H9 (cell line): ENCODE results near the gene TXNRD1. TPM values are rescaled to one million over a fixed set of nuclear protein-coding genes. Genes with fewer than 3 reads are reported as not detected.

ENCODE experiments used
- DNase-seq: peaks from one replicate; pipeline ENCODE4 v3.0.0-alpha.2; 2017
- H2AFZ ChIP-seq: one replicate; pipeline ENCODE4 v1.6.1; 2013; ENCODE audit warnings: mild to moderate bottlenecking, low read length, control low read depth, moderate library complexity
- H2AK5ac ChIP-seq: 2 replicates; pipeline ENCODE4 v1.6.1; 2013; ENCODE audit warnings: low read length, control low read depth, mixed read lengths; ENCODE audit not compliant: insufficient read length
- H2BK120ac ChIP-seq: one replicate; pipeline ENCODE4 v1.6.1; 2013; ENCODE audit warnings: low read depth, mild to moderate bottlenecking, low read length, control low read depth, inconsistent platforms; ENCODE audit not compliant: poor library complexity, severe bottlenecking
- H2BK12ac ChIP-seq: 2 replicates; pipeline ENCODE4 v1.6.1; 2013; ENCODE audit warnings: low read length, control low read depth, mixed read lengths, low read depth; ENCODE audit not compliant: insufficient read length
- H2BK15ac ChIP-seq: 2 replicates; pipeline ENCODE4 v1.6.1; 2013; ENCODE audit warnings: low read depth, low read length, control low read depth
- H2BK20ac ChIP-seq: one replicate; pipeline ENCODE4 v1.6.1; 2013; ENCODE audit warnings: low read depth, mild to moderate bottlenecking, low read length, control low read depth, inconsistent platforms; ENCODE audit not compliant: poor library complexity, severe bottlenecking
- H2BK5ac ChIP-seq: 2 replicates; pipeline ENCODE4 v1.6.1; 2013; ENCODE audit warnings: low read length, control low read depth, mixed read lengths; ENCODE audit not compliant: insufficient read length
- H3K14ac ChIP-seq: 2 replicates; pipeline ENCODE4 v1.6.1; 2013; ENCODE audit warnings: low read length, control low read depth; ENCODE audit not compliant: insufficient read depth
- H3K18ac ChIP-seq: 2 replicates; pipeline ENCODE4 v1.6.1; 2013; ENCODE audit warnings: low read depth, mild to moderate bottlenecking, mixed read lengths, low read length, control low read depth; ENCODE audit not compliant: insufficient read length
- H3K23ac ChIP-seq: 2 replicates; pipeline ENCODE4 v1.6.1; 2013; ENCODE audit warnings: low read length, control low read depth, mixed read lengths, low read depth; ENCODE audit not compliant: insufficient read length
- H3K23me2 ChIP-seq: 2 replicates; pipeline ENCODE4 v1.6.1; 2013; ENCODE audit warnings: low read depth, mild to moderate bottlenecking, mixed read lengths, low read length, control low read depth; ENCODE audit not compliant: insufficient read length, poor library complexity, severe bottlenecking
- H3K27ac ChIP-seq: 2 replicates; pipeline ENCODE4 v1.5.1; 2013; ENCODE audit warnings: low read length, control low read depth, mixed read lengths, low read depth; ENCODE audit not compliant: insufficient read length
- H3K27me3 ChIP-seq: 2 replicates; pipeline ENCODE4 v1.6.1; 2013; ENCODE audit warnings: low read length, control low read depth, inconsistent platforms; ENCODE audit not compliant: insufficient read depth
- H3K4ac ChIP-seq: 2 replicates; pipeline ENCODE4 v1.6.1; 2013; ENCODE audit warnings: low read depth, mild to moderate bottlenecking, control low read depth, inconsistent platforms, low read length, moderate library complexity
- H3K4me1 ChIP-seq: 2 replicates; pipeline ENCODE4 v1.6.1; 2013; ENCODE audit warnings: low read length, control low read depth, inconsistent platforms; ENCODE audit not compliant: insufficient read depth
- H3K4me2 ChIP-seq: 2 replicates; pipeline ENCODE4 v1.6.1; 2013; ENCODE audit warnings: low read length, control low read depth, mixed read lengths; ENCODE audit not compliant: insufficient read length, insufficient read depth
- H3K56ac ChIP-seq: 2 replicates; pipeline ENCODE4 v1.6.1; 2013; ENCODE audit warnings: low read depth, mild to moderate bottlenecking, mixed read lengths, low read length, control low read depth; ENCODE audit not compliant: insufficient read length
- H3K79me1 ChIP-seq: 2 replicates; pipeline ENCODE4 v1.6.1; 2013; ENCODE audit warnings: low read depth, mild to moderate bottlenecking, moderate library complexity, low read length, control low read depth, inconsistent platforms; ENCODE audit not compliant: insufficient read depth, poor library complexity, severe bottlenecking
- H3K79me2 ChIP-seq: 2 replicates; pipeline ENCODE4 v1.6.1; 2013; ENCODE audit warnings: low read length, control low read depth, inconsistent platforms; ENCODE audit not compliant: insufficient read depth
- H3K9ac ChIP-seq: 2 replicates; pipeline ENCODE4 v1.6.1; 2013; ENCODE audit warnings: low read length, control low read depth, mixed read lengths; ENCODE audit not compliant: insufficient read length; ENCODE audit errors: extremely low read depth
- H3K9me3 ChIP-seq: one replicate; pipeline ENCODE4 v1.6.1; 2013; ENCODE audit warnings: low read depth, low read length, inconsistent platforms; ENCODE audit not compliant: control insufficient read depth
- H3T11ph ChIP-seq: one replicate; pipeline ENCODE4 v1.6.1; 2013; ENCODE audit warnings: mild to moderate bottlenecking, low read length, control low read depth, inconsistent platforms
- H4K20me1 ChIP-seq: one replicate; pipeline ENCODE4 v1.6.1; 2013; ENCODE audit not compliant: control insufficient read depth, insufficient read length, insufficient read depth
- H4K5ac ChIP-seq: 2 replicates; pipeline ENCODE4 v1.6.1; 2013; ENCODE audit warnings: low read depth, mild to moderate bottlenecking, mixed read lengths, low read length, control low read depth; ENCODE audit not compliant: insufficient read length
- H4K8ac ChIP-seq: replicated peaks from 2 replicates; pipeline ENCODE4 v1.6.1; 2013; ENCODE audit warnings: low read length, control low read depth, mixed read lengths, low read depth; ENCODE audit not compliant: insufficient read length
- H4K91ac ChIP-seq: 2 replicates; pipeline ENCODE4 v1.6.1; 2013; ENCODE audit warnings: low read depth, mild to moderate bottlenecking, moderate library complexity, mixed read lengths, low read length, control low read depth; ENCODE audit not compliant: insufficient read length
- H3K27ac Mint-ChIP-seq, 3 experiments: 2 replicates in 2 of 3; 3 replicates in 1 of 3; pipeline ENCODE4 v1.8.0; 2020 to 2021; ENCODE audit warnings: mixed read lengths in 3 of 3, mild to moderate bottlenecking in 1 of 3, moderate library complexity in 1 of 3
- H3K27me3 Mint-ChIP-seq: 2 replicates; pipeline ENCODE4 v1.8.0; 2021; ENCODE audit warnings: low read depth, mild to moderate bottlenecking, moderate library complexity, mixed read lengths
- H3K36me3 Mint-ChIP-seq, 3 experiments: 2 replicates in 2 of 3; 3 replicates in 1 of 3; pipeline ENCODE4 v1.8.0; 2020 to 2021; ENCODE audit warnings: low read depth in 3 of 3, mixed read lengths in 3 of 3; ENCODE audit not compliant: insufficient read depth in 1 of 3
- H3K4me1 Mint-ChIP-seq, 2 experiments: 2 replicates each; pipeline ENCODE4 v1.8.0; 2020; ENCODE audit warnings: mixed read lengths in 2 of 2
- H3K4me3 Mint-ChIP-seq, 2 experiments: 2 replicates in 1 of 2; 3 replicates in 1 of 2; pipeline ENCODE4 v1.8.0; 2020 to 2021; ENCODE audit warnings: mild to moderate bottlenecking in 2 of 2, mixed read lengths in 2 of 2, moderate library complexity in 1 of 2
- H3K9me3 Mint-ChIP-seq, 2 experiments: 2 replicates in 1 of 2; 3 replicates in 1 of 2; pipeline ENCODE4 v1.8.0; 2020; ENCODE audit warnings: mild to moderate bottlenecking in 2 of 2, mixed read lengths in 2 of 2, moderate library complexity in 1 of 2
- whole genome bisulfite sequencing: extraction: QIAGEN DNeasy Blood & Tissue Kit; methylation state at CpG from one replicate; pipeline ENCODE4 v1.1.7; 2013; ENCODE audit warnings: missing lambda C conversion rate, low lambda C conversion rate, mixed read lengths; ENCODE audit not compliant: insufficient read length; ENCODE audit errors: extremely low coverage; 5-methylcytosine and 5-hydroxymethylcytosine counted together
- total RNA-seq: library from RNA; stranded (reverse); gene quantifications from 2 replicates; pipeline ENCODE4 v1.2.1, GENCODE V29; 2021
- TF ChIP-seq, protein P1 (sequence below): fragments of 200-600 bp; sonication (generic); conservative IDR thresholded peaks from 3 replicates; pipeline ENCODE4 v1.8.0; 2021; ENCODE audit warnings: antibody characterized with exemption, mild to moderate bottlenecking

Gene TXNRD1
- total RNA-seq, 1 experiment from 2014 or later = 100 TPM

DNA sequence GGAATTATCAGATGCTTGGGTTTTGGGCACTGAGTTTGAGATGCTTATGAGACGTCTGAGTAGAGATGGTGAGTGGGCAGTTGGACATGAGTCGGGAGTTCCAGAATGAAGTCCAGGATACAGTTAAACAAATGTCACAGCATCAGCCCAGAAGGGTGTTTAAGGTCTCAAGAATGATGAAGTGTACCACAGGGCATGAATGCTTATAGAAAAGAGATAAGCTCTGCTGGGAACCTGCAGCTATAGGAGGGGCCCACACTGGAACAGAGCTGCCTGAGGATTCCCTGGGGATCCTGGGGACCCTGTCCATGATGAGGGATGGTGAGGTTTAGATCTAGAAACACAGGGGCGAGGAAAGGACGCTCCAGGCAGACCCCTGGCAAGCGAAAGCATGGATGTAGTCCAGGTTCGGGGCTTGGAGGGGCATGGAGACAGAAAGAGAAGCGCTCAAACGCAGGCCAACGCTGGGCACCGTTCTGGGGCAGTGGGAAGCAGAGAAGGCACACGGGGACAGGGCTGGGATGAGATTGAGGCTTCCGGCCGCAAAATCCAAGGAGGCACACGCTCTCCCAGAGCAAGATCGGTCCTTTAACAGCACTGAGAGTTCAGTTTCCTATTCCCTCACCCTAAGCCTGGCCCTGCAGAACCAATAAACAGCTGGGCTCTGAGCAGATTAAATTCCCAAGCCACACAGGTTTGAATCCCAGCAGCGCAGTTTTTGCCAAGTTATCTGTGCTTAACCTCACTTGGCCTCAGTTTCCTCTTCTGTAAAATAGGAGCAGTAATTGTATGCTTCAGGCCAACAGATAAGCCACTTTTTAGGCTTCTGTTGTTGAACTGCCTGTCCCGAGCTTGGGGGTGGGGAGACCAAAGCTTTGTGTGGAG, 140.9 kb downstream of the TXNRD1 start:
- no peaks in the 10 kb centered on the region for H3K23me2 ChIP-seq
- no peak overlapping the region for H3K4ac ChIP-seq
- H3K79me2 ChIP-seq = no peaks in the 10 kb centered on the region
- no peaks in the 10 kb centered on the region for H3K27me3 ChIP-seq
- no peak overlapping the region for H3K14ac ChIP-seq
- Mint-ChIP-seq H3K27me3 (no peaks in the 10 kb centered on the region; the same call in 1 of the 2 replicates), H3K27ac (peak overlapping the region in 2 of 3 experiments; percentile 2 to 40; a peak in 3 of 7 replicates), H3K36me3 (peaks cover 7 to 14% (median 10%) of the 10 kb centered on the region in 3 experiments), H3K9me3 (peaks cover 7 to 9% of the 10 kb centered on the region in 2 experiments; a peak in 4 of 5 replicates), H3K4me1 (peaks cover 7 to 8% of the 10 kb centered on the region in 2 experiments; a peak in 2 of 4 replicates), H3K4me3 (no peak overlapping the region)
- TF ChIP-seq, protein P1, sequence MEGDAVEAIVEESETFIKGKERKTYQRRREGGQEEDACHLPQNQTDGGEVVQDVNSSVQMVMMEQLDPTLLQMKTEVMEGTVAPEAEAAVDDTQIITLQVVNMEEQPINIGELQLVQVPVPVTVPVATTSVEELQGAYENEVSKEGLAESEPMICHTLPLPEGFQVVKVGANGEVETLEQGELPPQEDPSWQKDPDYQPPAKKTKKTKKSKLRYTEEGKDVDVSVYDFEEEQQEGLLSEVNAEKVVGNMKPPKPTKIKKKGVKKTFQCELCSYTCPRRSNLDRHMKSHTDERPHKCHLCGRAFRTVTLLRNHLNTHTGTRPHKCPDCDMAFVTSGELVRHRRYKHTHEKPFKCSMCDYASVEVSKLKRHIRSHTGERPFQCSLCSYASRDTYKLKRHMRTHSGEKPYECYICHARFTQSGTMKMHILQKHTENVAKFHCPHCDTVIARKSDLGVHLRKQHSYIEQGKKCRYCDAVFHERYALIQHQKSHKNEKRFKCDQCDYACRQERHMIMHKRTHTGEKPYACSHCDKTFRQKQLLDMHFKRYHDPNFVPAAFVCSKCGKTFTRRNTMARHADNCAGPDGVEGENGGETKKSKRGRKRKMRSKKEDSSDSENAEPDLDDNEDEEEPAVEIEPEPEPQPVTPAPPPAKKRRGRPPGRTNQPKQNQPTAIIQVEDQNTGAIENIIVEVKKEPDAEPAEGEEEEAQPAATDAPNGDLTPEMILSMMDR = no peak
- H2BK5ac ChIP-seq = no peak overlapping the region
- no peak overlapping the region for H3K4me2 ChIP-seq
- H3K9me3 ChIP-seq = no peaks in the 10 kb centered on the region
- no peak overlapping the region for H4K5ac ChIP-seq
- no peaks in the 10 kb centered on the region for H3K79me1 ChIP-seq
- no peak overlapping the region for H3K27ac ChIP-seq
- H2BK12ac ChIP-seq = no peak overlapping the region
- no peaks in the 10 kb centered on the region for H4K20me1 ChIP-seq
- no peak overlapping the region for H3K23ac ChIP-seq
- no peak overlapping the region for H3T11ph ChIP-seq
- no CpG with 5 or more reads among the region's 17 CpGs for WGBS
- peak; percentile 31 for DNase-seq
- no peak overlapping the region for H2AFZ ChIP-seq
- H2BK20ac ChIP-seq = no peak overlapping the region
- no peak overlapping the region for H2AK5ac ChIP-seq
- H3K56ac ChIP-seq = no peak overlapping the region
- no peak overlapping the region for H4K91ac ChIP-seq
- H2BK15ac ChIP-seq = no peak overlapping the region
- H4K8ac ChIP-seq = no peak overlapping the region
- no peaks in the 10 kb centered on the region for H3K4me1 ChIP-seq
- no peak overlapping the region for H2BK120ac ChIP-seq
- no peak overlapping the region for H3K18ac ChIP-seq
- no peak overlapping the region for H3K9ac ChIP-seq
